ENCODE data around the gene PLCL1.

- TF ChIP-seq CTCF (IDR thresholded peaks at IDR 0.05; ENCODE audit: insufficient read depth, low read length) (no peak), REST (IDR thresholded peaks at IDR 0.05; ENCODE audit: insufficient replicate concordance, low read depth) (no peak), GABPA (IDR thresholded peaks at IDR 0.05; ENCODE audit: low read depth) (no peak)
Observed at GRCh38 chr2:198053148-198053547, 248.8 kb downstream of the PLCL1 start.

Data from HL-60 (cell line).